Activated CD8-positive, alpha-beta memory T cell treated with anti-CD3 and anti-CD28 coated beads, Interleukin-2, amount 50 U/mL, for 48 hours (primary cell): ENCODE results near the gene SLC38A8.

Experiments used
- DNase-seq: peaks from one replicate; pipeline ENCODE4 v3.0.0-alpha.2; 2020

SLC38A8 gene

GRCh38 chr16:83994087-83994486, 48.5 kb downstream of the SLC38A8 start:
- no peak for DNase-seq

DNA sequence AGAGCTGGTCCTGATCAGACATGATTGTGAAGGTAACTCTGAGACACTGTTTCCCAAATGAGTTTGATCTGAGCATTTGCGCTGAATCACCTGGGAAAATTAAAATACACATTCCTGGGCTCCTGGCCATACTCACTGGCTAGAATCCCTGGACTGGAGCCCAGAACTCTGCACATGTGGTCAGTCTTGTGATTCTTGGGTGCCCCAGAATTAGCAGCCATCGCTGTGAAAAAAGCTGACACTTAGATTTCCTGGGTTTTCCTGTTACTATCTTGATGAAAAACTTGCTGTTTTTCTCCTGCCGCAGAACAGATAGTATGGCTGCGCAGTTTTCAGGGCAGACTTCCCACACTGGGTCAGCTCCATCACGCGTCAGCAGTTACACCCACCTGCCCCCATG, 50.0 kb downstream of the SLC38A8 start:
- DNase-seq: no peak

- no peak for DNase-seq
Measured at GRCh38 chr16:83990492-83990891, 52.1 kb downstream of the SLC38A8 start.

- no peak for DNase-seq
Measured at GRCh38 chr16:83989300-83989699, 53.3 kb downstream of the SLC38A8 start.

- DNase-seq: no peak
Measured at GRCh38 chr16:83983491-83983890, 59.1 kb downstream of the SLC38A8 start.

DNA sequence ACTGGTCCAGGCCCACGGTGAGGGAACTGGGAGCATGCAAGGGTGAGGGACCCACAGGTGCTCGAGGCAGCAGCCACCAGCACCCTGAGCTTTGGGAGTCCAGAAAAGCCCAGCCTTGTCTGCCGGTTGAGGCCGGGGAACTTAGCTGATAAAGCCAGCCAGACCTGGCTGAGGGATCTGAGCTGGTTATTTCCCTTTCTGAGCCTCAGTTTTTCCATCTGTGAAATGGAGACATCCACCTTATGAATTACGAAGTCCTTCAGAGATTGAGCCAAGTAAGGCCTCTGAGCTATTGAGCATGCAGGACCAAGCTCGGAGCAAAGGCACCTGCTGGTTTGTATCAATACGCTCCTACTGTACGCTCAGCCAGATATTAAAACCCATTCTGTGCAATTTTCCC, 60.8 kb downstream of the SLC38A8 start:
- DNase-seq: no peak

- DNase-seq: no peak
Measured at GRCh38 chr16:83980794-83981193, 61.8 kb downstream of the SLC38A8 start.

- DNase-seq: no peak
Measured at GRCh38 chr16:83979441-83979840, 63.2 kb downstream of the SLC38A8 start.

GRCh38 chr16:83978401-83978904, 64.1 kb downstream of the SLC38A8 start:
- no peak for DNase-seq

DNA sequence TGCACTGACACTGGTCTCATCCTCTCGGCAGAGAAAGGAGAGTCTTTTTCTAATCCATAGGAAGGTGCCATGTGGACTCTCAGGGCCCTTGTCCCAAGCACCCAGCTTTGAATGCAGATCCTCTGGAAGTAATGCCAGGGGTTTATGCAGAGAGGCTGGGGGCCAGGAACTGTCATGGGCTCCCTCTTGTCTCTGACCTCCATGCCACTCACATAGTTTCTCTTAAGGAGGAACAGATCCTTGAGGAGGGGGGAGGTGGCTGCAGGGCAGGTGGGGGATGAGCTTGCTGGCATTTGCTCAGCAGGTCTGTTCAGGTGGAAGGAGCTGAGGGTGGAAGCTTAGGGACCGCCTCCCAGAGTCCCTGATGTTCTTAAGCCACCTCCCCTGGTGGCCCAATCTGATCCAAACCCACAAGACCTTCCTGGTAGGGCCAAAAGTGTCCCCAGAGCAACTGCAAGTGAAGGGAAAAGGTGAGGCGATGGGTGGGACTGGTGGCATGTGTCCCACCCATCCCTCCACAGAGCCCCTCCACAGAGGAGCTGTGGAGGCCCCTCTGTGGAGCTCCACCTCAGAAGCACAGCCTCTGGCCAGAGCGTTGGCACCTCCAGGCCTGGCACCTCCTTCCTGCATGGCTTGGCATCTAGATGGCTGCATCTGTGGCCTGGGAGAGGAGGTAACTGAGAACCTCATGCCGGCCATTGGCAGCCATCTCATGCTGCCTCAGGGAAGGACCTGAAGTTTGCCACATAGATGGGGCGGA, 65.4 kb downstream of the SLC38A8 start:
- no peak for DNase-seq

- DNase-seq: no peak
Measured at GRCh38 chr16:83975590-83976260, 66.9 kb downstream of the SLC38A8 start.

DNA sequence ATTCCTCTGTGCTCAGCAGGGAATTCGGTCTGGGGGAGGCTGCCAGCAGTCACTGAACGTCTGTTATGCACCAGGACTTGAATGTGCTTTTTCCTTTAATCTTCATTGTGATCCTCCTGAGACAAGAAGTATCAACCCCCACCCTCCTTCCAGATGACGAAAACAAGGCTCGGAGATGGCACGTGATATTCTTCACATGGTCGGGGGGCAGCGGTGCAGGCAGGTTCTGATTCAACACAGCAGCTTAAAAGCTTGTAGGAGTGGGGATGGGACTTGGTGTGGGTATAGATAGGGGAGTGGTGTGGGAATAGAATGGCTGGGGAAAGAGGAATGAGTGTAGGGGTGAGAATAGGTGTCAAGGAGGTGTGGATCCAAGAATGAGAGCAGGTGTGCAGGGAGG, 68.1 kb downstream of the SLC38A8 start:
- no peak for DNase-seq

DNA sequence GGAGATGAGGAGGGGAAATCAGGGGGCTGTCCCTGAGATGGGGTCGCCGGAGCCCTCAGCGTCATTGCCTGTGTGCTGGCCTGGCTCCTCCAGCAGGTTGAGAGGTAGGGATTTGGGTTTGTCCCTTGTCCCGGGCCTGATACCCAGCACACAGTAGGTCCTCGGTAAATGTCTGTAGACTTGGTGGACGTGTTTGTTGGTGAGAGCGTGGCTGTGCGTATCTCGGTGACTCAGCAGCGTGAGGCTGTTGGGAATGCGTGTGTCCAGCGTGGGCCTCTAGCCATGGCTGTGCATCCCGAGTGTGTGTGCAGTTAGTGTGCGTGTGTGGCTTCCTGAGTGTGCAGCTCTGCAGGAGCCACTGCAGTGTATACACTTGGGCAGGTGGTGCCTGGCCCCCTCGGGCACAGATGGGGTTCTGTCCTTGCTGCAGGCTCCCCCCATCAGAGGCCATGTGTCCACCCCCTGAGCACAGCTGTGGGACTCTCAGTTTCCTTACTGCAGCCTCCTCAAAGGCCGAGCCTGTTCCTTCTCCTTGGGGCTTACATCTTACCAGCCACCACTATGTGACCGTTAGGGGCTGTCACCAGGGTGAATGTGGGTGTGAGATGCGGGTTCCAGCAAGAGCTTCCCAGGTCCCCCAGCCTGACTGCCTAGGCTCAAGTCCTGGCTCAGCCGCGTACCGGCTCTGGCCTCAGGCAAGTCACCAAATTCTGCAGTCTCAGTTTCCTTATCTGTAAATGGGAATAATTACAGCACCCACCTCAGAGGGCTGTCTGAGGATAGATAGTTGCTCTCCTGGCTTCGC, 68.8 kb downstream of the SLC38A8 start:
- no peak for DNase-seq

DNA sequence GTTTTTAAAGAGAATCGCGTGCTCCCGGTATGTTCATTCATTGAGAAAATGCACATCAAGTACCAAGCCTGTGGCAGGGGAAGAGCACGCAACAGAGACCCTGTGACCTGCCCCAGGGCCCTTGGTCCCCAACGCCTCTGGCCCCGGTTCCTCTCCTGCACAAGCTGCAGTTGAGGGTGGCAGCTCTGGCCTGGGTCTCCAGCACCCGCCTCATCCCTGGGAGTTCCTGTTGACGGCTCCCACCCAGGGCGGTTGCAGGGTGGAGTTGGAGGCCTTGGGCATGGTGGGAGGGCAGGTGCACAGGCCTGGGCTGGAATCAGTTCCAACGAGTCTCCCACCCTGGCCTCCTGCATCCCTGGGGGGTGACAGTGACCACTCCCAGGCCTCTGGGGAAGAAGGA, 69.5 kb downstream of the SLC38A8 start:
- no peak for DNase-seq

DNA sequence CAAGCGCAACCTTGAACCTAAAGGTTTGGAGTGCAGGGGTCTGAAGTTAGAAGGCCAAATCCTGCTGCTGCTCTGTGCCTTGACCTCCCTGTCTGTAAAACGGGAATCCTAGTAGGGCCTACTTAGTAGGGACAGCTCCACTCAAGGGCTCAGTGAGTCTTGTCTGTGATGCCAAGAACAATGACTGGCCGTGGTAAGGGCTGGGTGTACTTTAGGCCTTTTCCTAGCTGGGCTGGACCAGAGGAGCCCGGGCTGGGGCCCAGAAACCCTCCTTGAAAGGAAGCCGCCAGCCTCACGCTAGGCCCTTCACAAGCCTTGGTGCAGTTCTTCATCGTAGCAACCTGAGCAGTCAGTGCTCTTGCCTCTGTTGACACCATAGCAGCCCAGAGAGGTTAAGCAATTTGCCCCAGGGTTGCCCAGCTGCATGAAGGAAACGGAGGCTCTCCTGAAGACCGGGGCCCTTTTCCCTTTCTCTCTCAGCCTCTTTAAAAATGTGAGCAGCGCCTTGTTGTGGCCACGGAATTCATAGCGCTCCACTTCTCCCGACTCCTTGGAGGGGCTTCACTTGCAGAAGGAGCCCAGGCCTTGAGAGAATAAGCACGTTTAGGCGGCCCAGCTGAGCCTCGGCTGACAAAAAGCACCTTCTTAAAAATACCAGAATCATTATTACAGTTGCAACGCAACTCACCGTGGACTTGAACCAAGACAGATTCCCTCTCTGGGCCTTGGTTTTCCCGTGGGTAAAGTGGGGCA, 70.2 kb downstream of the SLC38A8 start:
- no peak for DNase-seq

- DNase-seq: no peak
Measured at GRCh38 chr16:83971165-83972130, 71.1 kb downstream of the SLC38A8 start.

DNA sequence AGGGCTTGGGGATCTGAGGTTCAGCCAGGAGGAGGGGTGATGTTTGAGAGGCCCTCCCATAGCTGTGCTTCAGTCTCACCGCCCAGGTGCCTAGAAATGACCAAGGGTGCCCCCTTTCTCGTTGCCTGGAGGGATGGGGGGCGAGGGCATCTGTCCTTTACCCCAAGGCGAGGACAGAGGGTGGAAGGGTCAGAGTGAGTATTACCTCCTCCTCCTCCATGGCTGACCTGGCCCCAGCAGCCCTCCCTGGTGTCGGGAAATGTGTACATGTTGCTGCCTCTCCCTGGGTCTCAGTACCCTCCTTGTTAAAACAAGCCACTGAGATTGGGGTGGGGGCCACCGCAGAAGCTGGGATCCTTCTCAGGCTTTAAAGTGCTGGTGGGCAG, 72.2 kb downstream of the SLC38A8 start:
- no peak for DNase-seq

- DNase-seq: no peak
Measured at GRCh38 chr16:83969771-83970429, 72.7 kb downstream of the SLC38A8 start.

- no peak for DNase-seq
Measured at GRCh38 chr16:83968891-83969649, 73.5 kb downstream of the SLC38A8 start.

DNA sequence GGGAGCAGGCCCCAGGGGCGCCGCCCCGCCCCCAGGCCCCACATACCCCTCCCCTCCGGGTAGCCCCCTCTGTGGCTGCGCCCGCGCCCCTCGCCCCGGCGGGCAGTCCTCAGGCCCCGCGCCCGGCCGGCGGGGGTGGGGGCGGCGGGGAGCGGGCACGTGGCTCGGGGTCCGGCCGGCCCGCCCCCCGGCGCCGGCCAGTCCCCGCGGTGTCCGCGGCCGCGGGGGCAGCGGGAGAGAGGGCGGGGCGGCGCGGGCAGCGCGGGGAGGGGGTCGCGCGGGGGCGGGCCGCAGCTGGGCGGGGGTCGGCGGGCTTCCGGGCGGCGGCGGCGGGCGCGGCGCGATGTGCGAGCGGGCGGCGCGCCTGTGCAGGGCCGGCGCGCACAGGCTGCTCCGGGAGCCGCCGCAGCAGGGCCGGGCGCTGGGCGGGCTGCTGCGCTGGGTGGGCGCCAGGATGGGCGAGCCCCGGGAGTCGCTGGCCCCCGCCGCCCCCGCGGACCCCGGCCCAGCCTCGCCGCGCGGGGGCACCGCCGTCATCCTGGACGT, 74.2 kb downstream of the SLC38A8 start:
- no peak for DNase-seq
